HG02943 (cell line): Measurements from ENCODE around the gene PSPN.
"Not testable (repeated sequence)": the region's sequence is repeated elsewhere in the genome, so short reads cannot be mapped to it uniquely, and the experiment has no call there.

Experiments
- ATAC-seq: cut with Tn5 transposase; IDR thresholded peaks from one replicate; pipeline ENCODE4 v1.9.1; 2021; ENCODE audit warnings: mild to moderate bottlenecking, low read depth, moderate library complexity; ENCODE audit not compliant: unreplicated experiment

Gene PSPN

GRCh38 chr19:6374161-6374709 lies 1.5 kb downstream of the PSPN start:
- ATAC-seq: no peak

GRCh38 chr19:6373813-6374108 lies 2.0 kb downstream of the PSPN start:
- ATAC-seq: no peak

GRCh38 chr19:6373096-6373812 lies 2.5 kb downstream of the PSPN start:
- ATAC-seq: peak; percentile 41

GRCh38 chr19:6372594-6373095 lies 3.1 kb downstream of the PSPN start, which contains the start of gene ALKBH7:
Gene ALKBH7 (plus strand): TSS chr19:6372794. CDS start chr19:6372821, 27 bp downstream.
- ATAC-seq: peak; percentile 75

GRCh38 chr19:6364353-6364752 lies 11.4 kb downstream of the PSPN start:
- ATAC-seq: no peak

- ATAC-seq: no peak
Measured at GRCh38 chr19:6362351-6362801, 13.4 kb downstream of the PSPN start.

- no peak for ATAC-seq
Measured at GRCh38 chr19:6362027-6362350, 13.7 kb downstream of the PSPN start.

GRCh38 chr19:6360857-6361216 lies 14.9 kb downstream of the PSPN start:
- not testable (repeated sequence) for ATAC-seq

GRCh38 chr19:6360445-6360844 lies 15.3 kb downstream of the PSPN start:
- not testable (repeated sequence) for ATAC-seq

GRCh38 chr19:6359568-6360341 lies 16.0 kb downstream of the PSPN start:
- ATAC-seq: no peak

GRCh38 chr19:6358003-6358402 lies 17.7 kb downstream of the PSPN start:
- no peak for ATAC-seq

GRCh38 chr19:6357174-6357573 lies 18.6 kb downstream of the PSPN start:
- ATAC-seq: no peak

GRCh38 chr19:6355321-6356040 lies 20.3 kb downstream of the PSPN start:
- not testable (repeated sequence) for ATAC-seq

- no peak for ATAC-seq
Measured at GRCh38 chr19:6354098-6354674, 21.5 kb downstream of the PSPN start.

- ATAC-seq: no peak
Measured at GRCh38 chr19:6352381-6353165, 23.2 kb downstream of the PSPN start.

GRCh38 chr19:6350688-6351087 lies 25.0 kb downstream of the PSPN start:
- no peak for ATAC-seq

- not testable (repeated sequence) for ATAC-seq
Measured at GRCh38 chr19:6349271-6349670, 26.5 kb downstream of the PSPN start.

GRCh38 chr19:6343462-6343861 lies 32.3 kb downstream of the PSPN start:
- ATAC-seq: no peak

GRCh38 chr19:6340493-6341201 lies 35.1 kb downstream of the PSPN start:
- no peak for ATAC-seq
